GM10847 (cell line): ENCODE results near the gene LYRM4.

Source experiments
- POLR2A ChIP-seq: IDR thresholded peaks from 2 replicates; pipeline ENCODE4 v1.6.1; 2011; ENCODE audit not compliant: insufficient read length; ENCODE audit errors: extremely low read depth

Gene LYRM4

GRCh38 chr6:5260661-5261544 is at the start of gene LYRM4, which contains the start of gene FARS2:
LYRM4 (minus strand) TSS chr6:5260950; CDS start chr6:5260733, 217 bp downstream.
FARS2 (plus strand) TSS chr6:5261513.
- no peak for TF ChIP-seq POLR2A

- no peak for TF ChIP-seq POLR2A
These were observed 47.3 kb upstream of the LYRM4 start for GRCh38 chr6:5308066-5308465.

GRCh38 chr6:5307058-5307457 is 46.3 kb upstream of the LYRM4 start:
- no peak for TF ChIP-seq POLR2A

- TF ChIP-seq POLR2A: no peak
These were observed 45.3 kb upstream of the LYRM4 start for GRCh38 chr6:5305968-5306626.

GRCh38 chr6:5303682-5304081 is 42.9 kb upstream of the LYRM4 start:
- TF ChIP-seq POLR2A: no peak

GRCh38 chr6:5302995-5303622 is 42.4 kb upstream of the LYRM4 start:
- no peak for TF ChIP-seq POLR2A

GRCh38 chr6:5302220-5302946 is 41.6 kb upstream of the LYRM4 start:
- no peak for TF ChIP-seq POLR2A

GRCh38 chr6:5300206-5300764 is 39.5 kb upstream of the LYRM4 start:
- TF ChIP-seq POLR2A: no peak

- no peak for TF ChIP-seq POLR2A
These were observed 34.9 kb upstream of the LYRM4 start for GRCh38 chr6:5295623-5296022.

GRCh38 chr6:5294392-5295211 is 33.9 kb upstream of the LYRM4 start:
- TF ChIP-seq POLR2A: no peak

- TF ChIP-seq POLR2A: no peak
These were observed 32.9 kb upstream of the LYRM4 start for GRCh38 chr6:5293692-5294091.

- TF ChIP-seq POLR2A: no peak
These were observed 31.4 kb upstream of the LYRM4 start for GRCh38 chr6:5292154-5292553.

- TF ChIP-seq POLR2A: no peak
These were observed 29.8 kb upstream of the LYRM4 start for GRCh38 chr6:5290500-5290899.

GRCh38 chr6:5290097-5290496 is 29.3 kb upstream of the LYRM4 start:
- no peak for TF ChIP-seq POLR2A

- TF ChIP-seq POLR2A: no peak
These were observed 27.2 kb upstream of the LYRM4 start for GRCh38 chr6:5287966-5288297.
